GM18907 (cell line): ENCODE data around the gene LCN12.
"Not testable (repeated sequence)": the region's sequence is repeated elsewhere in the genome, so short reads cannot be mapped to it uniquely, and the experiment has no call there.

ENCODE experiments used
- ATAC-seq: cut with Tn5 transposase; IDR thresholded peaks from one replicate; pipeline ENCODE4 v1.9.1; 2021; ENCODE audit warnings: mild to moderate bottlenecking, moderate library complexity; ENCODE audit not compliant: unreplicated experiment

The LCN12 gene

DNA sequence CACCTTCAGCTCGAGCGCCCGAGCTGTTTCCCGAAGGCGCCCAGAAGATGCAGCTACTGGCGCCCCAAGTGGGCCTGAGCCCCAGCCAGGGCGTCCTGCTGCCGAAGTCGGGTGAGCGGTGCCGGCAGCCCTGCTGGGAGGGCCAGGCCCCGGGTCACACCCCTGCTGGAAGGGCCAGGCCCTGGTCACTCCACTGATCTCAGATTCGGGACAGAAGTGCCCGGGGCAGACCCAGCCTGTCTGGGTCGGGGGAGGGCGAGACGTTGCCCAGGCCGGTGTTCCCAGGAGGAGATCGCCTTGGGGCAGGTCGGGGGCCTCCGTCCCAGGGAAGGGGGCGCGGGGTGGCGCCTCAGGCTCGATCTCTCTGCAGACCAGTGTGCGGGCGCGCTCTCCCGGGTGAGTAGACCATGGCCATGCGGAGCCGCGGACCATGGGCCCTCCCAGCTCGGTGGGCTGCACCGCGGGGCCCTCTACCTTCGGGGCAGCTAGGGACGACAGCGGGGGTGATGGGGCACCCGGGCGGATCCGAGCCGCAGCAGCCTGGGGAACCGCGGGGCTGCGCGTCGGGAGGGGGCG lies 33.0 kb downstream of the LCN12 start:
- no peak for ATAC-seq

DNA sequence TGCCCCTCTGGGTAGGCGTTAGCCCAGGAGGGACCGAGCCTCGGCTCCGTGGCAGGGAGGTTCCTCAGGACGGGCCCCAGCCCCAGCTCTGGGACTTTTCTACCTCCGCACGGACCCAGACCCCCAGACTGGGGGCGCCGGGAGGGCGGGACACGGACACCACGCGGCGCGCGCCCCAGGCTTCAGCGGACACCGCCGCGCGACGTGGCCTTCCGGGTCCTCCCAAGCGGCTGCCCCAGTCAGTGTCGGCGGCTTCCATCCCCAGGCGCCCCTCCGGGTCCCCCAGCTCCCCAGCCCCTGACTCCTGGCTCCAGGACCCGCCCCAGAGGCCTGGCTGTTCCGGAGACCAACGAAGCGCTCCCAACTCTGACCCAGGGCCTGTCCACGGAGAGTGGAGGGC lies 33.8 kb downstream of the LCN12 start:
- ATAC-seq = no peak

DNA sequence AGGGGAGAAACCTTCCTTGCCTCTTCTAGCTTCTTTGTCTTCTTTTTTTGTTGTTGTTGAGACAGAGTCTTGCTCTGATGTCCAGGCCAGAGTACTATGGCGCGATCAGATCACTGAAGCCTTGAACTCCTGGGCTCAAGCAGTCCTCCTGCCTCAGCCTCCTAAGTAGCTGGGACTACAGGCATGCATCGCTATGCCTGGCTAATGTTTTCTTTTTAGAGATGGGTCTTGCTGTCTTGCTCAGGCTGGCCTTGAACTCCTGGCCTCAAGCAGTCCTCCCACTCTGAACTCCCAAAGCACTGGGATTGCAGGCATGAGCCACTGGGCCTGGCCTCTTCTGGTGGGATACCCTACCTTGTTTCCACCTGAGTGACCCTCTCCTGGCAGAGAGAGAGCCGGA lies 36.8 kb downstream of the LCN12 start:
- ATAC-seq = no peak

DNA sequence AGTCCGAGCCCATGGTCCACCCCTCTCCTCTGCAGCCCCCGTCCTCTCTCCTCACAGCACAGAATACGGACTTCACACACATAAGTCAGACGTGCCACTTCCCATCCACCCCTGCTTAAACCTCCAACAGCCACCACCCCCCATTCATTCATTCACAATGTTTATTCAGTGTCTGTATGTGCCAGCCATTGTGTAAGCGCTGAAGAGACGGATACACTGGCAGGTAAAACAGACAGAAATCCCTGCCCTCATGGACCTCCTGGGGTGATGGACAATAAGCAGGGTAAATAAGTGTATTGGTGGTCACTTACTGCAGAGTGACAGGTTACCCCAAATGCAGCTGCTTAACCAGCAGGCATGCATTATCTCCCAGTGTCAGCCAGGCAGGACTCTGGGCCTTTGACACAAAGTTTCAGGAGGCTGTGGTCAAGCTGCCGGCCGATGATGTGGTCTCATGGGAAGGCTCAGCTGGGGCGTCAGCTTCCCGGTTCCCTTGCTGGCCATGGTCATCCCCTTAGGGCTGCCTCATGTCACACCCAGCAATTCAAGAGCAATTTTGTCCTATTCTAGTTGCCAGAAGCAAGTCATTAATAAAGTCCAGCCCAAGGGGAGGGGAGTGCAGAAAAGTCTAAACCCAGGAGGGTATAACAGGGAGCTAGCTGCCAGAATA lies 38.3 kb downstream of the LCN12 start:
- ATAC-seq = no peak

DNA sequence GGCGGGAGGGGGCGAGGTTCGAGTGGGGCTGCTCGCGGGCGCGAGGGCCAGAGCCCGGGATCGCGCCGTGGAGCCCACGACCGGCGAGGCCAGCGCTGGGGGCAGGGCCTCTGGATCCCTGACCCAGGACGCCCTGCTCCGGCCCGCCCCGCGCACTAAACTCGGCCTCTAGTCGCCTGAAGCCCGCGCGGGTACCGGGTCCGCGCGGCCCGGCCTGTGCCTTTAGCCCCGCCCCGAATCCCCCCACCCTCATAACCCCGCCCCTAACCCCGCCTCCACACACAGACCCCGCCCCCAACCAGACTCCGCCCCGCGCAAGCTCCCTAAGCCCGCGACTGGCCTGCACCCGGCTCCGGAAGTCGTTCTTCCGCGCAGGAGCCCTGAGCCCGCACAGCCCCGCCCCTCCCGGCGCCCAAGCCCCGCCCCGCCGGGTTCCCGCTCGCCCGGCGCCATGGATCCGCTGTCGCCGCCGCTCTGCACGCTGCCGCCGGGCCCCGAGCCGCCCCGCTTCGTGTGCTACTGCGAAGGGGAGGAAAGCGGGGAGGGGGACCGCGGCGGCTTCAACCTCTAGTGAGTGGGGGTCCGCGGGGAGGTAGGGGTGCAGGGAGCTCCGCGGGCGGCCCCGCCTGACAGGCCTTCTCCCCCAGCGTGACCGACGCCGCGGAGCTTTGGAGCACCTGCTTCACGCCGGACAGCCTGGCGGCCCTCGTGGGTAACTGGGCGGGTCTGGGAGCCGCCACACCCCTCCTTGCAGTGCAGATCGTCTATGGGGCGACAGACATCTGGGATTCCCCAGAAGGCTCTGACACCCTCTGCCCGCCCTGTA lies 40.1 kb downstream of the LCN12 start, which contains the start of gene PAXX:
Gene PAXX (plus strand): TSS at position 430 of the 826 bp plus-strand sequence. CDS start 22 bp downstream, at position 452.
- ATAC-seq = peak; percentile 75

DNA sequence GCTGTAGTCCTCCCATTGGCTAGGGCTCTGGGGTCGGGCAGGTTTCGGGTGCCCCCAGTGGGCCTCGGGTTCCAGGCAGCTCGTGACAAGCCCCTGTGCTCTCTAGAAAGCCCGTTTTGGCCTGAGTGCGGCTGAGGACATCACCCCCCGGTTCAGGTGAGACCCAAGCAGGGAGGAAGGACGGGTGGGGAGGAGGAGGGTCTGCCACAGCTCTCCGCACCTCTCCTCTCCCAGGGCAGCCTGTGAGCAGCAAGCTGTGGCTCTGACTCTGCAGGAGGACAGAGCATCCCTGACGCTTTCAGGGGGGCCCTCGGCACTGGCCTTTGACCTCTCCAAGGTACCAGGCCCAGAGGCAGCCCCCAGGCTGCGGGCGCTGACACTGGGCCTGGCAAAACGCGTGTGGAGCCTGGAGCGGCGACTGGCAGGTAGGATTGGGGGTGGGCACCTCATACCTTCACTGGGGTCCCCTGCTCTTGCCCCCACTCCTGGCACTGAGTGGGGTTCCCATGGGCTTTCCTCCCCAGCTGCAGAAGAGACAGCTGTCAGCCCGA lies 40.8 kb downstream of the LCN12 start:
- peak; percentile 4 for ATAC-seq

DNA sequence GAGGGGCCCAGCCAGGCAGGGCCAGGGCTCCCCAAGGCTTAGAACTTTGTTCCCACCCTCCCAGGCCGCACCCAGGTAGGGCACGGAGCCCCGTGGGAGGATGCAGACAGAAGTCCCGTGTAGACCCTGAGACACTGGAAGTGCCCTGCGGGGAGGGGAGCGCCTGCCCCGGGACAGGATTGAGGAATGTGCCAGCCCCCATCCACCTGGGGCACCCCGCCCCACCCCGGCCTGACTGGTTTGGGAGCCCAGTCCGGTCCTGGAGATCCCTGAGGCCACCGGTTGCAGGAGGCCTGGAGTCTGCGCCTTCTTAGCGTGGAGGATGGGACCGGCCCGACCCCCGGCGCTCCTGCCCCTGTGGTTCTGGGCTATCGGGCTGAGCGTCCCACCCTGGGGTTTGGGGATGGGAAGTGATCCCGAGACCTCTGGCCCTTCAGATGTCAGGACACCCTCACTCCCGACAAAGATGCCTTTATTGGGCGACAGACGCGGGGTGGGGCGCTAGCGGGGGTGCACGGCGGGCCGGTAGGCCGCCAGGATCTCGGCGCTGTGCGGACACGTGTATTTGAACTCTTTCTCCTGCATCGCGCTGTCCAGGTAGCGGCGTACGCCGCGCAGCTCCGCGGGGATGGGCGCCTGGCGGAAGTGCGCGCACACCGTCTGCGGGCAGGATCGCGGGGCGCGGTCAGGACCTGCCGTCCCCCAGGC lies 42.3 kb downstream of the LCN12 start:
- no peak for ATAC-seq

DNA sequence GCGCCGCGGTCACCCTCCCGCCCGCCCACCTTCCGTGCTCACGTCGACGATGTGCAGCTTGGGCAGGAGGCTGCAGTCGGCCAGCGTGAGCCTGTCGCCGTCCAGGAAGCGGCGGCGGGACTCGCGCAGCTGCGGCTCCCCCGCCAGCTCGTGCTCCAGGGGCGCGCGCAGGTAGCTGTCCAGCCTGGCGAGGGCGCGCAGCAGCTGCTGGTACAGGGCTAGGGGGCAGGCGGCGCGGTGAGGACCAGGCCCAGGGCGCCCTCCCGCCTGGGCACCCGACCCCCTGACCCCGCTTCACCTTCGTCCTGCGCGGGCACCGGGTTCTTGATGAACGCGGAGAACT lies 42.8 kb downstream of the LCN12 start:
- ATAC-seq = no peak

DNA sequence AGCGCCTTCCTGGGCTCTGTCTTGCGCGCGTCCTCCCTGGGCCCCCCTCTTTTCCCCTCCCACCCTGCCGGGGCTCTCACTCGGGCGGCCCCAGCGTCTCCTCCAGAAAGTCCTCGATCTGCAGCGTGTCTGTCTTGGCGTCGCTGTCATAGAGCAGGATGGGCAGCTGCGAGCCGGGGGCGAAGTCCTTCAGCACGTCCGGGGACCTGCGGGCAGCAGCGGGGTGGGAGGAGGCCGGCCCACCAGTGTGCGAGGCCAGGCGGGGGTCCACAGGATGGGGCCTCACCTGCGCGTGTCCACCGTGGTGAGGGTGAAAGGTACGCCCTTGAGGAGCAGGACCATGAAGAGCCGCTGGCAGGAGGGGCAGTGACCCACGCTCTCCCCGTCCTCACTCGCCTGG lies 43.3 kb downstream of the LCN12 start:
- no peak for ATAC-seq

DNA sequence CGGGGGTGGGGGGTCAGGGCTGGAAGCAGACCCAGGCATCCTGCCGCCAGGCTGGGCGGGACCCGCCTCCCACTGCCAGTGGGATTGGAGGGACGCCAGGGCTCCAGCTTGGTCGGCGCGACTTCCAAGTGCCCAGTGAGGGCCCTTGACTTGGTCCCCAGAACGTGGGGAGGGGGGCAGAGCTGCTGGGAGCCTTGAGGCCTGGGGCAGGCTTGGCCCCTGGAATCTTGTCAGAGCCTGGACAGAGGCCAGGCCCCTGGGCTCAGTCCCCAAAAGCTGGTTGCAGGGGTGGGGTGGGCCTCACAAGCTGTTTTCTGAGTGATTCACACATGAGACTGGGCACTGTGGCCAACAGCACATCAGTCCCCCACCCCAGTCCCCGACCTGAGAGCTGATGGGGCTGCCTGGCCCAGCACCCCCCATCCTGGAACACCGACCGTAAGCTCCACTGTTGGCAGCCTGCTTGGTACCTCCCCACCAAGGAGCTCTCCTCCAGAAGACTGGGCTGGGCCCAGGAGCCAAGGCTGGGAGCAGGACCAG lies 43.8 kb downstream of the LCN12 start:
- no peak for ATAC-seq

DNA sequence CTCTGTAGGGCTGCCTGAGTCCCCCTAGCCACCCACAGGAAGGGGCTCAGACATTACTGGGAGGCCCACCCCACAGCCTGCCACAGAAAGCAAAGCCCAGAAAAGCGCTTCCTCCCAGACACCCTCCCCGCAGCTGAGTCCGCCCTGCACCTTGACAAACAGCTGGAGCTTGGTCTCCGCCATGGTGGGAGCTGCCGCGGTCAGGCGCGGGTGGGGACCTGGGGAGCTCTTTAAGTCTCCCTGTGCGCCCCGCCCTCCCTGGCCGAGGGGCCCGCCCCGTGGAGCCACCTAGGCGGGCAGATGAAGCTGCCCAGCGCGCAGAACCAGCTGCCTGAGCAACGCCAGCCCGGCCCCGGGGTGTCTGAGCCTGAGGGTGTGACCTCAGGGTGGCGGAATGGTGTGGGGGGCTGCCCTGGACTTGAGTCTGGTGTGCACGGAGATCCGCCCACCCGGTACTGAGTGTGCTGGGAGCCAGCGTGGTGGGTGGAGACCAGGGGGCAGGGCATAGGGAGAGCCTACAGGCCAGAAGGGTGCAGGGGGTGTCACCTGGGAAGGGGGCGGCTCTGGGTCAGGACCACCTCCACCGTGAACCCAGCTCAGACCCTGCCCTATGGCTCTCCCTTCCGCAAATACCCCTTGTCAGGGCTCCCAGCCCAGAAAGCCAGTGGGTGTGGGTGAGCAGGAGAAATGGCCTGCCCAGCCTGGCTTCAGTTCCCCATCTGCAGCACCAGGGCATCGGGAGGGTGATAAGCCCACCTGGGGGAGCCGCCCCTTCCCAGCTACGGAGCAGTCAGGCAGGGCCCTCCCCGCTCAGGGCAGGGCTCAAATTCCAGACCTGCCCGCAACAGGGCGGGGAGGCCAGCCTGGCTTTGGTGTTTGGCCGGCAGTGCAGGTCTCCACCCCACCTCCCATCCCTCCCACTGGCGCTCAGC lies 44.6 kb downstream of the LCN12 start, which contains the start of gene CLIC3:
Gene CLIC3 (minus strand): TSS at position 208 of the 932 bp plus-strand sequence. CDS start 25 bp downstream, at position 183.
- ATAC-seq = no peak

DNA sequence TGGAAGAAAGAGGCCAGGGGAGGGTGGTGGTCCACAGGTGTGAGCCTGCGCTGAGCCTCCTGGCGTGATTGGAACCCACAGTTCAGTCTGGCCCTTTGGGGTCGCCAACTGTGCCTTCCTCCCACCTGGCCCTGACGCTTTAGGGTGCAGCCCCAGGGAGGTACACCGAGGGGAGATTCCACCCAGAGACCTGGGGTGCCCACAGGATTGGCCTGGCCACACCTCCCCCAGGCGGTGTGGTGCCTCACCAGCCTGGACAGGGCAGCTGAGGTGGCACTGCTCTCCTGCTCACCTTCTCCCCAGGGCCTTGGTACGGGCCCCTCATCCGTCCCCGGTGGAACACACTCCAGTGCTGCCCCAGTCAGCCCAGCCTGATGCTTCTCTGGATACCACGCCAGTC lies 45.3 kb downstream of the LCN12 start:
- no peak for ATAC-seq

DNA sequence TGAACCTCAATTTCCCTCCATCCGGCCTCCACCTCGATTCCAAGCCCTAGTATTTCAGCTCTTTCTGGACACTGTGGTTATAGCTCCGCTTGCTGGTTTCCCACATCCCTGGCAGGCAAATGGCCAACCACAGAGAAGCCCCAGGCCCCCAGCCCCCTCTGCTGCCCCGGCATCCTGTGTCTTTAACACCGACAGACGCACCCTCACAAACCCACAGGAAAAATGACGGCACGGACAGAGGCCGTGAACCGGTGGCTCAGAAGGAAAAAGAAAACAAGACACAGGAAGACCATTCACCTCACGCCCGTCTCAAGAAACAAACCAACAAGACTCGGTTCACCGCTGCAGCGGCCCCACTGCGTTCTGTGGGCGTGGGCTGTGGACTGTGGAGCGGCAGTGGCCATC lies 45.8 kb downstream of the LCN12 start:
- ATAC-seq = no peak

DNA sequence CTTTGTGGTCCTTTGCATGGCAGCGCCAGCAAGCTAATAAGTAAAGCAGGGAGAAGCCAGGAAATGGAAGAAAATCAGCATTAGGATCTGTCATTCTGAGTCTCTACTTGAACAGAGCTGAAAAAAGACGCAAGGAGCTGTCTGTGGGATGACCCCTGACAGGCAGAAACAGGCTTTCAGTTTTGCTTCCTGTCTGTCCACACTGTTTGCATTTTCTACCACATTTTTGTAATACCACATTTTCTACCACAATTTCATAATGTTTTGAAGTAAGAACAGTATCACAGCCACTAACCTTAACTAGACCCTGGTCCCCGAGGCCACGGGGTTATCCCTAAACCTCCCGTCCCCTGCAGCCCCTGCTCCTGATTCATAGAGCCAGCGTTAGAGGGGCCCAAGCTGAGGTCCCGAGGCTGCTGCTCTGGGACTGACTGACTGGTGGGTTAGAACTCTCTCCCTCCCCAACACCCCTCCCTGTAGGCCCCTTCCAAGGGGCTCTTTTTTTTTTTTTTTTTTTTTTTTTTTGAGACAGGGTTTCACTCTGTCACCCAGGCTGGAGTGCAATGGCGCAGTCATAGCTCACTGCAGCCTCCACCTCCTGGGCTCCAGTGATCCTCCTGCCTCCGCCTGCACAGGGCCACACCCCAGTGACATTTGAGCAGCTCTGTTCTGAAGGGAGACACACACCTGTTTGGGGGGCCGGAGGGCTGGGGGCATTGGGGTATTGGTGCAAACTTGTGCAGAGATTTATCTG lies 48.3 kb downstream of the LCN12 start:
- ATAC-seq = peak; percentile 65

DNA sequence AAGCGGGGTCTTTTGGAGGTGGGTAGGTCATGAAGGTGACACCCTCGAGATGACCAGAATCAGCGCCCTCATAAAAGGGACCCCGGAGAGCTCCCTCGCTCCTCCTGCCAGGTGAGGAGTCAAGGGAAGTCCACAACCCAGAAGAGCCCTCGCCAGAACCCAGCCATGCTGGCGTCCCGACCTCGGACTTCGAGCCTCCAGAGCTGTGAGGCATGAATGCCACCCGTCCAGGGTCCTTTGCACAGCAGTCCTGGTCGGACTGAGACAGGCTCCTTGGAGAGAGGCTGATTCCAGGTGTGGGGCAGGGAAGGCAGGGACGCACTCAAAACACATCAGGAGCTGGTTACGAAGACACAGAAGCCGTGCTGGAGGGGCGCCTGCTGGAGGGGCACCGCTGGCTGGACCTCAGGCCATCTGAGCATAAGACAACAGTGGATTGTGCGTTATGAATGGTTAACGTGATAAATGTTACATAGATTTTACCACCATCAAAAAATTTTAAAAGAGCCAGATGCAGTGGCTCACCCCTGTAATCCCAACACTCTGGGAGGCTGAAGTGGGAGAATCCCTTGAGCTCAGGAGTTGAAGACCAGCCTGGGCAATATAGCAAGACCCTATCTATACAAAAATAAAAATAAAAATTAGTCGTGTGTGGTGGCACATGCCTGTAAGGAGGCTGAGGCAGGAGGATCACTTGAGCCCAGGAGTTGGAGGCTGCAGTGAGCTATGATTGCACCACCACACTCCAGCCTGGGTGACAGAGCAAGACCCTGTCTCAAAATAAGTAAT lies 50.0 kb downstream of the LCN12 start:
- no peak for ATAC-seq

DNA sequence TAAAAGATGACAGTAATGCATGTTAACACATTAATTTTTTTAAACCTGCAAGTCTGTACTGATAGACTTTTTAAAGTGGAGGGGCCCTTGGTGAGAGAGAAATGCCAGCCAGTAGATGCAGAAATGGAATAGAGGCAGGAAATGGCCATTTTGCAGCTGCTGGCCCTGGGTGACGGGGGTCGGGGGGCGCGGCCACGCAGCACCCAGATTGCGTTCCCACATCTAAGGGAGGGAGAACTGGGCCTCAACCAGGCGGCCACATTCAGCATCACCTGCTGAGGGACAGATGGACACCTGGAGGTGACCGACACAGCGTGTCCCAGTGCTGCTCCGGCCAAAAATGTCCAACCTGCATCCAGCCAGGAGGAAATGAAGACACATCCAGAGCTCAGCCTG lies 50.6 kb downstream of the LCN12 start:
- no peak for ATAC-seq

DNA sequence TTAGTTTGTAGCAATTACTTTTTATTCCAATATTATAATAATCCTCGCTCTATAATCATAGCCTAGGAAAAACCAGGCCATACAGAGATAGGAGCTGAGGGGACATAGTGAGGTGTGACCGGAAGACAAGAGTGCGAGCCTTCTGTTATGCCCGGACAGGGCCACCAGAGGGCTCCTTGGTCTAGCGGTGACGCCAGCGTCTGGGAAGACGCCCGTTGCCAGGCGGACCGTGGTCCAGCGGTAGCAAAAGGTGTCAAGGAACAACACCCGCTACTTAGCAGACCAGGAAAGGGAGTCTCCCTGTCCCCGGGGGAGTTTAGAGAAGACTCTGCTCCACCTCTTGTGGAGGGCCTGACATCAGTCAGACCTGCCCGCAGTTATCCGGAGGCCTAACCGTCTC lies 52.2 kb downstream of the LCN12 start:
- not testable (repeated sequence) for ATAC-seq
